Panc1 (cell line): ENCODE measurements around the gene FTO. TPM values are rescaled to one million over a fixed set of nuclear protein-coding genes. Genes with fewer than 3 reads are reported as not detected.

Source experiments
- ATAC-seq: fragments of 200-7000 bp; cut with Tn5 transposase; 2 replicates; pipeline ENCODE4 v1.9.1; 2020; ENCODE audit warnings: mild to moderate bottlenecking, moderate library complexity
- BruUV-seq: library from RNA; stranded (reverse); fragments of 400-500 nt; replicated peaks from 2 replicates; lab custom pipeline; 2021; lab: Mats Ljungman, UMichigan
- CTCF ChIA-PET: fragments of 300-600 bp; sonication (Branson Sonifier 250); formaldehyde crosslinking; loops from one replicate; lab custom pipeline; 2022; ENCODE audit warnings: antibody characterized with exemption; lab: Charles Lee
- POLR2A ChIA-PET: fragments of 300-600 bp; sonication (Branson Sonifier 250); formaldehyde crosslinking; loops from one replicate; lab custom pipeline; 2022; ENCODE audit warnings: antibody characterized with exemption; lab: Charles Lee
- DNase-seq: peaks from one replicate; pipeline ENCODE4 v3.0.0-alpha.2; 2010; ENCODE audit warnings: low read depth, low spot score
- H3K27ac ChIP-seq: 2 replicates; pipeline ENCODE4 v1.5.1; 2011; ENCODE audit warnings: mild to moderate bottlenecking, low read length, inconsistent platforms
- H3K27me3 ChIP-seq: fragments of 200-500 bp; sonication (Bioruptor generic); 2 replicates; pipeline ENCODE4 v1.6.0; 2014; ENCODE audit warnings: low read length, inconsistent platforms; ENCODE audit not compliant: control insufficient read depth, insufficient read depth
- H3K36me3 ChIP-seq: fragments of 200-500 bp; sonication (Bioruptor generic); 2 replicates; pipeline ENCODE4 v1.5.1; 2014; ENCODE audit warnings: inconsistent platforms, mild to moderate bottlenecking, low read length, moderate library complexity; ENCODE audit not compliant: control insufficient read depth, insufficient read depth
- H3K4me1 ChIP-seq: 2 replicates; pipeline ENCODE4 v1.5.1; 2011; ENCODE audit warnings: inconsistent platforms, mild to moderate bottlenecking, low read length, moderate library complexity; ENCODE audit not compliant: control insufficient read depth, insufficient read depth
- H3K4me3 ChIP-seq, 2 experiments: 2 replicates each; pipeline ENCODE4 v1.5.1; 2011 to 2012; ENCODE audit warnings: low read depth in 2 of 2, low read length in 2 of 2, mild to moderate bottlenecking in 2 of 2, inconsistent platforms in 1 of 2, moderate library complexity in 1 of 2
- H3K9me3 ChIP-seq: fragments of 200-500 bp; sonication (Bioruptor generic); 2 replicates; pipeline ENCODE4 v1.5.1; 2014; ENCODE audit warnings: low read depth, mild to moderate bottlenecking, inconsistent platforms, low read length, moderate library complexity; ENCODE audit not compliant: control insufficient read depth, insufficient read depth
- POLR2AphosphoS5 ChIP-seq: IDR thresholded peaks from 2 replicates; pipeline ENCODE4 v1.6.1; 2012; ENCODE audit warnings: mild to moderate bottlenecking, low read depth, low read length, moderate library complexity
- REST ChIP-seq, 2 experiments: IDR thresholded peaks; 2 replicates each; pipeline ENCODE4 v1.6.1; 2011 to 2012; ENCODE audit warnings: low read depth in 2 of 2, control low read depth in 1 of 2, low read length in 1 of 2, mild to moderate bottlenecking in 1 of 2, moderate library complexity in 1 of 2; ENCODE audit not compliant: insufficient read depth in 1 of 2
- SIN3A ChIP-seq: IDR thresholded peaks from 2 replicates; pipeline ENCODE4 v1.6.1; 2012; ENCODE audit warnings: low read depth, mild to moderate bottlenecking, low read length, moderate library complexity, borderline replicate concordance; ENCODE audit not compliant: insufficient read depth
- TCF7L2 ChIP-seq: IDR thresholded peaks from 2 replicates; pipeline ENCODE4 v1.6.1; 2011; ENCODE audit warnings: mild to moderate bottlenecking, low read depth, low read length, inconsistent platforms
- in situ Hi-C: cut with HindIII; loops from 2 replicates; pipeline ENCODE4 v1.10.0; 2016; ENCODE audit warnings: low sequenced_read_pairs, low pct_unique_long_range_greater_than_20kb
- intact Hi-C: fragments of 100-400 bp; cut with micrococcal nuclease; formaldehyde crosslinking; loops from one replicate; pipeline ENCODE4 v1.10.0; 2022; ENCODE audit not compliant: unreplicated experiment
- total RNA-seq: library from RNA; stranded (reverse); gene quantifications from one replicate; pipeline ENCODE4 v1.2.1, GENCODE V29; 2021; ENCODE audit not compliant: unreplicated experiment
- TF ChIP-seq, protein P1 (sequence below): fragments of 450-650 bp; IDR thresholded peaks from 2 replicates; pipeline ENCODE4 v1.5.1; 2017; ENCODE audit warnings: mild to moderate bottlenecking

FTO gene
- total RNA-seq, 1 experiment from 2014 or later: 38.2 TPM

DNA sequence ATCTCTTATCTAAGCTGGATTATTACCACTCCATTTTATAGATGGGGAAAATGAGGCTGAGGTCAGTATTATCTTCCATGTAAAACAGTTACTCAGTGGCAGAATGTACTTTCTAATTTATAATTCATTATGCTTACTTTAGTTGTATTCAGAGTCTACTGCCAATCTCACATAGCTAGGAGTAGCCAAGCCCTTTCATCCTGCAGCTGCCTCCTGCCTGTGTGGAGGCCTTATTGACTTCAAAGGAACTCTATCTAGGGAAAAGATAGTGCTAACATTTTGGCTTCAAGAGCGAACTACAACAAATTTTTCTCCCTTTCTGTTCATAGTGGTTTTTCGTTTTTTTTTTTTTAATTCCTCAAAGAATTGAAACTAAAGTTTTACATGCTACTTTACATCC, 13.2 kb upstream of the FTO start:
- in situ Hi-C loops (no loop called here), intact Hi-C loops (loop anchor here (5.0 kb wide), 1 partner anchor 82 kb away; no protein-coding TSS in a partner anchor)
- DNase-seq (no peak), ATAC-seq (no peak)
- Histone ChIP-seq H3K36me3 (no peaks in the 10 kb centered on the region; the same call in 1 of the 2 replicates), H3K9me3 (no peaks in the 10 kb centered on the region), H3K27me3 (no peaks in the 10 kb centered on the region), H3K4me3 (no peak overlapping the region), H3K27ac (no peak overlapping the region), H3K4me1 (no peaks in the 10 kb centered on the region; the same call in 1 of the 2 replicates)
- POLR2A ChIA-PET: interaction anchor here (0.7 kb wide), 1 partner anchor 83 kb away, joined by 3 read pairs; no protein-coding TSS in a partner anchor
- TF ChIP-seq, protein P1, sequence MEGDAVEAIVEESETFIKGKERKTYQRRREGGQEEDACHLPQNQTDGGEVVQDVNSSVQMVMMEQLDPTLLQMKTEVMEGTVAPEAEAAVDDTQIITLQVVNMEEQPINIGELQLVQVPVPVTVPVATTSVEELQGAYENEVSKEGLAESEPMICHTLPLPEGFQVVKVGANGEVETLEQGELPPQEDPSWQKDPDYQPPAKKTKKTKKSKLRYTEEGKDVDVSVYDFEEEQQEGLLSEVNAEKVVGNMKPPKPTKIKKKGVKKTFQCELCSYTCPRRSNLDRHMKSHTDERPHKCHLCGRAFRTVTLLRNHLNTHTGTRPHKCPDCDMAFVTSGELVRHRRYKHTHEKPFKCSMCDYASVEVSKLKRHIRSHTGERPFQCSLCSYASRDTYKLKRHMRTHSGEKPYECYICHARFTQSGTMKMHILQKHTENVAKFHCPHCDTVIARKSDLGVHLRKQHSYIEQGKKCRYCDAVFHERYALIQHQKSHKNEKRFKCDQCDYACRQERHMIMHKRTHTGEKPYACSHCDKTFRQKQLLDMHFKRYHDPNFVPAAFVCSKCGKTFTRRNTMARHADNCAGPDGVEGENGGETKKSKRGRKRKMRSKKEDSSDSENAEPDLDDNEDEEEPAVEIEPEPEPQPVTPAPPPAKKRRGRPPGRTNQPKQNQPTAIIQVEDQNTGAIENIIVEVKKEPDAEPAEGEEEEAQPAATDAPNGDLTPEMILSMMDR: no peak
- no peak for TF ChIP-seq TCF7L2
- no peak for TF ChIP-seq REST (IDR thresholded peaks at IDR 0.05; ENCODE audit: insufficient read depth in 1 of 2, low read depth in 2 of 2, low read length in 1 of 2)
- no peak for TF ChIP-seq SIN3A
- no peak for TF ChIP-seq POLR2AphosphoS5
- CTCF ChIA-PET: no interaction called here
- no TSS peak for BruUV-seq

- no peaks in the 10 kb centered on the region for H3K9me3 ChIP-seq
- H3K36me3 ChIP-seq: no peaks in the 10 kb centered on the region; the same call in 1 of the 2 replicates
- BruUV-seq: no TSS peak
- DNase-seq (no peak), ATAC-seq (no peak)
- POLR2A ChIA-PET: no interaction called here
- CTCF ChIA-PET: no interaction called here
- peak overlapping the region; percentile 23; the same call in 1 of the 2 replicates for H3K27ac ChIP-seq
- intact Hi-C loops (loop anchor here (5.0 kb wide), 1 partner anchor 80 kb away; no protein-coding TSS in a partner anchor), in situ Hi-C loops (no loop called here)
- no peak overlapping the region for H3K4me3 ChIP-seq
- TF ChIP-seq SIN3A: no peak
- TF ChIP-seq, protein P1: peak; percentile 75
- no peak for TF ChIP-seq POLR2AphosphoS5
- H3K27me3 ChIP-seq: no peaks in the 10 kb centered on the region
- no peaks in the 10 kb centered on the region; the same call in 1 of the 2 replicates for H3K4me1 ChIP-seq
These were observed 11.8 kb upstream of the FTO start for GRCh38 chr16:53692146-53692545.
